ENCODE data around the gene GCK.

GCK gene

DNA sequence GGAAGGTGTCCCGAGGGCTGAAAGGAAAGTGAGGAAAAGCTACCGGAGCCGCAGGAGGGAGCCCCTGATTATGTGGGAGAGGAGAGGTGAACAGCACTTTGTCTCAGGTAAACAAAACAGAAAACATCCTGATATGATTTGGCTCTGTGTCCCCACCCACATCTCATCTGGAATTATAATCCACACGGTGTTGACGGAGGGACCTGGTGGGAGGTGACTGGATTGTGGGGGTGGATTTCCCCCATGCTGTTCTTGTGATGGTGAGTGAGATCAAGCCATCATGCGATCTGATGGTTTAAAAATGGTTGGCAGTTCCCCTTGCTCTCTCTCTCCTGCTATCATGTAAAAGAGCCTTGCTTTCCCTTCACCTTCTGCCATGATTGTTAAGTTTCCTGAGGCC, 68.8 kb downstream of the GCK start:
- peak overlapping the region; percentile 4; the same call in 1 of the 2 replicates for H3K27ac ChIP-seq
- TF ChIP-seq, protein P1, sequence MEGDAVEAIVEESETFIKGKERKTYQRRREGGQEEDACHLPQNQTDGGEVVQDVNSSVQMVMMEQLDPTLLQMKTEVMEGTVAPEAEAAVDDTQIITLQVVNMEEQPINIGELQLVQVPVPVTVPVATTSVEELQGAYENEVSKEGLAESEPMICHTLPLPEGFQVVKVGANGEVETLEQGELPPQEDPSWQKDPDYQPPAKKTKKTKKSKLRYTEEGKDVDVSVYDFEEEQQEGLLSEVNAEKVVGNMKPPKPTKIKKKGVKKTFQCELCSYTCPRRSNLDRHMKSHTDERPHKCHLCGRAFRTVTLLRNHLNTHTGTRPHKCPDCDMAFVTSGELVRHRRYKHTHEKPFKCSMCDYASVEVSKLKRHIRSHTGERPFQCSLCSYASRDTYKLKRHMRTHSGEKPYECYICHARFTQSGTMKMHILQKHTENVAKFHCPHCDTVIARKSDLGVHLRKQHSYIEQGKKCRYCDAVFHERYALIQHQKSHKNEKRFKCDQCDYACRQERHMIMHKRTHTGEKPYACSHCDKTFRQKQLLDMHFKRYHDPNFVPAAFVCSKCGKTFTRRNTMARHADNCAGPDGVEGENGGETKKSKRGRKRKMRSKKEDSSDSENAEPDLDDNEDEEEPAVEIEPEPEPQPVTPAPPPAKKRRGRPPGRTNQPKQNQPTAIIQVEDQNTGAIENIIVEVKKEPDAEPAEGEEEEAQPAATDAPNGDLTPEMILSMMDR (IDR thresholded peaks at IDR 0.05) = no peak
- TF ChIP-seq ZFX (IDR thresholded peaks at IDR 0.05; ENCODE audit: borderline replicate concordance) = no peak

DNA sequence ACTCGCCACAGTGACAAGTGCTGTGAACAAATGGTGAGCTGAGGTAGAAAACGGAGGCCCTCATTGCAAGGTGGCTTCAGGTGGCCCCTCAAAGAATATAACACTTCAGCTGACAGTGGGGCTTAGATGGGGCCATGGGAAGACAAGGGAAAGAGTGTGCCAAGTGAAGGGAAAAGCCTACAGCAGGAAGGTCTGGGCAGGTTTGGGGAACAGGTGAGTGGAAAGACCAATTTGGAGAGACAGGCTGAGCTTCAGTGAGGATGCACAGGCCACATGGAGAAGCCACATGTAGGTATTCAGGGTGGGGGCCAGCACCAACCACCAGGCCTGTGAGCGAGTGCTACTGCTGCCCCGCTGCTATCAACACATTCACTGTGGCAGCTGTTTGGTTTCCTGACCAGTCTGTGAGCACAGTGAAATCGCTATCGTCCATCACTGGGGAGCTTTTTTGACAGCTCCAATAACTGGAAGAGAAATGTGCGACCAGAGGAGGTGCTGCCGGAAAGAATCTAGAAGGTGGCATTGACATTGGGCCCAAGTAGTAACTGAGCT, 69.3 kb downstream of the GCK start:
- TF ChIP-seq, protein P1 (IDR thresholded peaks at IDR 0.05) = no peak
- TF ChIP-seq ZFX (IDR thresholded peaks at IDR 0.05; ENCODE audit: borderline replicate concordance) = no peak
- 0 out of 2 replicates have a peak overlapping the region, but pooled peaks have one; percentile 4 for H3K27ac ChIP-seq

DNA sequence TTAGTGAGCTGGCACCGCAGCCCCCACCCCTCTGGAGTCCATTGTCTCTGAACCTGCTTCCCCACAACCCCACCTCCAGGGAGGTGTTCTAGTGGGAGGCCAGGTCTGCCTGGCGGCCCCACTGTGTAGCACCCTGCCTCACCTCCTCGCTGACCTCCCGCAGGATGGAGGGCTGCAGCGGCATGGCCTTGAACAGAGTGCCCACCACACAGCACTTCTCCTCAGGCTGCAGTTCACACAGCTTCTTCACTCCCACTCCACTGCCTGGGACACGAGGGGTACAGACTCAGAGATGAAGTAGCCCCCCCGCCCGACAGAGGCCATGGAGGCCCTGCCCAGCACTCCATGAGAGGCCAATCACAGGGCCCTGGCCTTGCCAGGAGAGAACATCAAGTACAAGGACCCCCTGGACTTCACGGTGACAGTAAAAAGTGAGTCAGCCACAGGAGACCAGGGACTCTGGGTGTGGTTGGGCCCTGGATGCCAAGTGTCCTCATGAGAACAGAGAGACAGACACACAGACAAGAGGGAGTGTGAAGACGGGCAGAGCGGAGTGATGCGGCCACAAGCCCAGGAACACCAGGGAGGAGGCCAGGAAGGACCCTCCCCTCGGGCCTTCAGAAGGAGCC, 71.3 kb downstream of the GCK start:
- no peak for TF ChIP-seq ZFX (IDR thresholded peaks at IDR 0.05; ENCODE audit: borderline replicate concordance)
- TF ChIP-seq, protein P1 (IDR thresholded peaks at IDR 0.05) = no peak

DNA sequence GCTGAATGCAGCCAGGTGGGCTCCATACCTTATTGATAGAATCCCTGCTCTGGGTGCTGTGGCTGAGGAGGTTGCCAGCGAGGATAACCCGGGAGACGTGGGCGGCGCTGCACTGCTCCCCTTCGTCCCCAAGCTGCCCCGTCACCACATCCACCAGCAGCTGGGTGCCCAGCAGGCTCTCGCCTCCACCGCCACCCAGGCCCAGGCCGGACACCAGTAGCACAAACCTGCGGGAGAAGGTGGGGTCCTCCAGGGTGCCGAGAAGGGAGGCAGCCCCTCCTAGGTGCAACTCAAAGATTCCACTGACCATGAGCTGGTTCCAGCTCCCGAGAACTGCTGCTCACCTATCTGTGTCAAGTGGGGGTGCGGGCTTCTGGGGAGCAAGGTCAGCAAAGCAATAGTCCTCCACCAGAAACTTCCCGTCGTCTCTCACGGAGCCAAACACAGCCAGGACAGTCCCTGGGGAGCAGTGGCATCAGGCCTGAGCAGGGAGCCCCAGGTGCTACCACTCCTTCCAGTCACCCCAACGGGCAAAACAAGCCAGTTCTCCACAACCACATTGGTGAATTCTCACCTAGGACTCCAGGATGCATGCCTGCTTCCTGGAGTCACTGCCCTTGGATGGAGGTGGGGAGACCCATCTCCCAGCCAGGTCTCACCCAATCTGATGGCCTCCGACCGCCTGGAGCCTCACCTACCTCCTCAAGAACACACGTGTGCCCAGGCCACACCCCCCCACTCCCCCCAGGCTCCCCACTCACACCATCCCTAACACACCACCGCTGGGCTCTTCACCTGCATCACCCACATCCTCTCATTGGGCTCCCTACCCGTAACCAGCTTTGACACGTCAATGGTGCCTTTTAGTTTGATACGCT, 72.2 kb downstream of the GCK start:
- no peak for TF ChIP-seq ZFX (IDR thresholded peaks at IDR 0.05; ENCODE audit: borderline replicate concordance)
- TF ChIP-seq, protein P1 (IDR thresholded peaks at IDR 0.05) = no peak
- H3K27ac ChIP-seq = no peak overlapping the region

More for the DNA sequence above, 71.3 kb downstream of the GCK start:
- no peak overlapping the region for H3K27ac ChIP-seq

DNA sequence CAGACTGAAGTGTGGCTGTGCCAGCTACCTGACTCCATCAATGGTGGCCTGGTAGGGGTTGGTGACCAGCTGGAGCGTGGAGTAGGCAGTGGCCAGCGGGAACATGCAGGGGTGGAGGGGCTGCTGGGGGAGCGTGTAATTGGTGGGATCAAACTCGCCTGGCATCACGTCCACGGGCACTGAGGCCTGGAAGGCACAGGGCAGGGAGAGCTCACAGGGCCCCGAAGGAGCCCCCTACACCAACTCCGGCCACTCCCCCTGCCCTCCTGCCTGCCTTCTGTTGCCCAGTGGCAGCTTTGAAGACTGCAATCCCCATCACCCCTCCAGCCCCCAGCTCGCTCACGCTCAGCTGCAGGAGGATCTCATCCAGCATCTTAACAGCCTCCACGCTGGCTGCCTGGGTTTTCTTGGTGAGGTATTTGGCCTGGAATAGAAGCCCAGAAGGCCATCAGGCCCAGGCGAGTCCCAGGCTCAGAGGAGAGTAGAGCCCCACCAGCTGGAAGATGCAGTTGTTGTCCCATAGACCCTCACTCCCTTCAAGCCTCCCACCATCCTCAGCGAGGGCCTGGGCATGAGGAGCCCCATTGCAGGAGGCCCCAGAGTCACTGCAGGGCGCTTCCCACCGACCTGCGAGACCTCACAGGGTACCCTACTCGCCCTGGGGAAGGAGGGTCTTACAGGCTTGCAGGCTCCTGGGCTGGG, 73.0 kb downstream of the GCK start:
- H3K27ac ChIP-seq = 0 out of 2 replicates have a peak overlapping the region, but pooled peaks have one; percentile 91
- TF ChIP-seq, protein P1 (IDR thresholded peaks at IDR 0.05) = no peak
- TF ChIP-seq ZFX (IDR thresholded peaks at IDR 0.05; ENCODE audit: borderline replicate concordance) = no peak

DNA sequence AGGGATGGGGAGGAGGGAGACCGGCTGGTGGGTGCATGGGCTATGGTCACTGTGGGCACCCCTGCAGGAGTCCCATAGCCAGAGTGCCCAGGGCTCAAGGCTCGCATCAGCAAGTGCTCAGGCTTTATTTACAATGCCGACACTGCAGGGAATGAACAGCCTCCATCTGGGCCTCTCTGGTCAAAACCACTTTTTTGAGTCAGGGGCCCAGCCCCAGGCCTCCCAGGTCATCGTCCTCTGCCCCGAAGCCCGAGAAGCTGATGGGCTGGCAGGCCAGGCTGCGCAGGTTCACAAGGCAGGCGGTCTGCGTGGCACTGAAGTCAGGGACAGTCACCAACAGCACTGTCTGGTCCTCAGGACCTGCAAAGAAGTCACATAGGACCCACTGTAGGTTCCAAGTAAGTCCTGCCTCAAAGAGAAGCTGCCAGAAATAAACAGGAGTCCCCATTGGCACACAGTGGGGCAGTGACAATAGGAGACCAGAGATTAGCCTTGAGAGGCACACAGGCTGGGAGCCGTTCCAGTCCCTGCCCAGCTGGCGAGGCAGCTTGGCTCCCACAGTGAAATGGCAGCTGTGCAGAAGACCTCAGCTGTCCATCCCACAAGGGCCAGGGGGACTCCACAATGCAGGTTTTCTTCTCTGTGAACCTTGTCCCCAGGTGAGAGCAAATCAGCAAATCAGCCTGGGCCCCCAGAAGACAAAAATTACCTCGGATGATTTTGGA, 74.5 kb downstream of the GCK start:
- peak overlapping the region; percentile 91 for H3K27ac ChIP-seq
- TF ChIP-seq ZFX (IDR thresholded peaks at IDR 0.05; ENCODE audit: borderline replicate concordance) = no peak
- TF ChIP-seq, protein P1 (IDR thresholded peaks at IDR 0.05) = no peak

Data from 22Rv1 (cell line).